PC-3 (cell line): ENCODE data around the gene AFF3.

Source experiments
- CTCF ChIP-seq: fragments of 300-600 bp; sonication (generic); conservative IDR thresholded peaks from 2 replicates; pipeline ENCODE4 v1.5.1; 2017; ENCODE audit warnings: antibody characterized with exemption, low read depth, mild to moderate bottlenecking, low read length
- EZH2 ChIP-seq: fragments of 300-600 bp; sonication (generic); IDR thresholded peaks from one replicate; pipeline ENCODE4 v1.6.1; 2017; ENCODE audit warnings: antibody characterized with exemption, mild to moderate bottlenecking, low read length; ENCODE audit not compliant: unreplicated experiment
- EZH2phosphoT487 ChIP-seq: fragments of 300-600 bp; sonication (generic); IDR thresholded peaks from 2 replicates; pipeline ENCODE4 v1.6.1; 2018; ENCODE audit warnings: mild to moderate bottlenecking, antibody characterized with exemption, low read length, borderline replicate concordance

- TF ChIP-seq CTCF (no peak), EZH2 (no peak), EZH2phosphoT487 (no peak)
Measured at GRCh38 chr2:100015849-100016248, 126.5 kb downstream of the AFF3 start.
